Placental pericyte (primary cell): ENCODE results near the gene TM7SF3. TPM values are rescaled to one million over a fixed set of nuclear protein-coding genes. Genes with fewer than 3 reads are reported as not detected.

ENCODE experiments used
- total RNA-seq: library from RNA; depleted of rRNA; stranded (reverse); fragments of >200 nt; gene quantifications from 2 replicates; pipeline ENCODE4 v1.2.3, GENCODE V29; 2012

The TM7SF3 gene, protein sequence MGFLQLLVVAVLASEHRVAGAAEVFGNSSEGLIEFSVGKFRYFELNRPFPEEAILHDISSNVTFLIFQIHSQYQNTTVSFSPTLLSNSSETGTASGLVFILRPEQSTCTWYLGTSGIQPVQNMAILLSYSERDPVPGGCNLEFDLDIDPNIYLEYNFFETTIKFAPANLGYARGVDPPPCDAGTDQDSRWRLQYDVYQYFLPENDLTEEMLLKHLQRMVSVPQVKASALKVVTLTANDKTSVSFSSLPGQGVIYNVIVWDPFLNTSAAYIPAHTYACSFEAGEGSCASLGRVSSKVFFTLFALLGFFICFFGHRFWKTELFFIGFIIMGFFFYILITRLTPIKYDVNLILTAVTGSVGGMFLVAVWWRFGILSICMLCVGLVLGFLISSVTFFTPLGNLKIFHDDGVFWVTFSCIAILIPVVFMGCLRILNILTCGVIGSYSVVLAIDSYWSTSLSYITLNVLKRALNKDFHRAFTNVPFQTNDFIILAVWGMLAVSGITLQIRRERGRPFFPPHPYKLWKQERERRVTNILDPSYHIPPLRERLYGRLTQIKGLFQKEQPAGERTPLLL
- total RNA-seq, result 65.0 and 80.7 TPM in 2 replicates

DNA sequence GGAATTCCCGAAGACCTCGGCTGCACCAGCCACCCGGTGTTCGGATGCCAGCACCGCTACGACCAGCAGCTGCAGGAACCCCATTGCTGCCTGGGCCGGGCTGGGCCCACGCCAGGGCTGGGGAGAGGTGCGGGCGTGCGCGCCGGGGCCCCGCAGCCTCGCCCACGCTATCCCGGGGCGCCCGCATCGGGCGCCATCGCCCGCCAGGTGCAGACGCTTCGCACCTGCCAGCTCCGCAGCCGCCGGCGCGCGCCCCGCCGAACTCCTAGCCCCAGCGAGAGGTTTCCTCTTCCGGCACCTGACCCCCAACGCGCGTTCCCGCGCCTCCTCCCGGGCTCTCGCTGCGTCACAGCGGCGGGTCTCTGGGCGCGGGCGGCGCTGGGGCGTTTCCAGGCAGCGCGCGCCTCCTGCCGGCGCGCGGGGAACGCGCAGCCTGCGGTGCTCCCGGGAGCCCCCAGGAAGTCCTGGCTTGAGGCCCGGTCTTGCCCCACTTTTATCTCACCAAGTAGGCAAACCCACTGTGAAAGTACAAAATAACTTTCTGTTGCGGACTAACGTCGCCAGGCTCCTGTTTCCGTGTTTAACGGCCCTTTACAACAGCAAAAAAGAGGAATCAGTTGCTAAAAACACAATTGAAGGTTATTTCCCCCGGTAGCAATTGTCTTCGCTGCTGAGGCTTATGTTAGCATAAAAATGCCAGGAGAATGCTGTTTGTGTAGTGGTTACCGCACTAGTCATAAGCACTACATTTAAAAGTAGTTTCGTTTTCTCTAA is at the start of gene TM7SF3:
Gene TM7SF3 (minus strand): TSS at position 300 of the 774 bp plus-strand sequence. CDS start 216 bp downstream, at position 84.

GRCh38 chr12:26937863-26938700 is 76.1 kb downstream of the TM7SF3 start, which contains the start of the genes FGFR1OP2 and INTS13:
Gene FGFR1OP2 (plus strand): TSS chr12:26938470. CDS start chr12:26954159, 15,689 bp downstream.
Gene INTS13 (minus strand): TSS chr12:26937981. CDS start chr12:26936803, 1,178 bp downstream.

Other genes starting within 250 kb of the TM7SF3 start
- gene ITPR2, start 181.2 kb downstream of the TM7SF3 start, total RNA-seq, result 28.8 and 36.3 TPM in 2 replicates
- gene INTS13, start 76.4 kb downstream of the TM7SF3 start, total RNA-seq, result 19.9 and 40.5 TPM in 2 replicates
- gene FGFR1OP2, start 75.9 kb downstream of the TM7SF3 start, total RNA-seq, result 44.0 and 49.0 TPM in 2 replicates
- 37.4 and 64.9 TPM in 2 replicates for gene MED21, start 8.2 kb upstream of the TM7SF3 start, total RNA-seq
- gene C12orf71, start 68.2 kb upstream of the TM7SF3 start, total RNA-seq, result not detected in 2 replicates
- gene STK38L, start 229.9 kb upstream of the TM7SF3 start, total RNA-seq, result 44.0 and 65.2 TPM in 2 replicates